Motor neuron (in vitro differentiated cells): ENCODE data around the gene KLHL29. TPM values are rescaled to one million over a fixed set of nuclear protein-coding genes. Genes with fewer than 3 reads are reported as not detected.

ENCODE experiments used
- ATAC-seq, 8 experiments: fragments of 200-7000 bp; cut with Tn5 transposase; replicated peaks in 6 of 8; 2 replicates each; pipeline ENCODE4 v1.8.0; 2021; ENCODE audit warnings: mild to moderate bottlenecking in 8 of 8, moderate library complexity in 8 of 8
- H3K27ac ChIP-seq, 2 donors: fragments of 250-450 bp; sonication (Bioruptor Pico); 2 replicates each; pipeline ENCODE4 v1.9.0; 2021; ENCODE audit warnings: antibody characterized with exemption in 2 of 2, mild to moderate bottlenecking in 2 of 2, moderate library complexity in 1 of 2
- H3K4me1 ChIP-seq, 2 donors: fragments of 250-450 bp; sonication (Bioruptor Pico); replicated peaks in 1 of 2; 2 replicates each; pipeline ENCODE4 v1.6.1; 2021; ENCODE audit warnings: antibody characterized with exemption in 2 of 2, mild to moderate bottlenecking in 2 of 2, moderate library complexity in 1 of 2
- H3K4me3 ChIP-seq, 5 donors: fragments of 250-450 bp; sonication (Bioruptor Pico); 2 replicates each; pipeline ENCODE4 v1.9.0; 2021; ENCODE audit warnings: antibody characterized with exemption in 5 of 5, mild to moderate bottlenecking in 5 of 5, moderate library complexity in 4 of 5
- WGBS, 10 experiments: fragments of 450-650 bp; shearing (Covaris generic); methylation state at CpG; one replicate each; pipeline ENCODE4 v1.0.0; 2022; 5-methylcytosine and 5-hydroxymethylcytosine counted together
- in situ Hi-C, 9 experiments: fragments of 400-800 bp; cut with MboI; loops; one replicate each; pipeline ENCODE4 v1.15.0; 2021; ENCODE audit warnings: low sequenced_read_pairs in 9 of 9, low pct_unique_long_range_greater_than_20kb in 2 of 9; ENCODE audit not compliant: unreplicated experiment in 9 of 9
- total RNA-seq, 8 experiments: library from RNA; unstranded; fragments of 300-600 nt; gene quantifications; 2 replicates each; pipeline versions ENCODE4 v1.2.3 to v1.2.4, GENCODE V29; 2022

KLHL29 gene
- total RNA-seq, 8 experiments from 2014 or later, result 4.1 to 58.7 (median 5.4) TPM

- ATAC-seq, result peak in 5 of 8 experiments; percentile 7 to 44 (median 25)
- 80 to 100% (median 83%) methylated on average over 1 to 11 of the region's 19 CpGs; no CpG with 5 or more reads in 2 of the 10 experiments for WGBS, 10 experiments
- Histone ChIP-seq H3K4me3 (no peak overlapping the region), H3K4me1 (peaks cover 72 to 74% of the 10 kb centered on the region in 2 donors), H3K27ac (peak overlapping the region in 1 of 2 donors; percentile 8)
- in situ Hi-C loops, result no loop called here
These were observed 104.7 kb downstream of the KLHL29 start for GRCh38 chr2:23489471-23490322.

GRCh38 chr2:23491591-23492336, 106.8 kb downstream of the KLHL29 start:
- H3K4me3 ChIP-seq, result no peak overlapping the region
- in situ Hi-C loops, result no loop called here
- no peak for ATAC-seq
- WGBS, 10 experiments, result 80 to 100% (median 99%) methylated on average over 1 to 8 of the region's 12 CpGs; no CpG with 5 or more reads in 4 of the 10 experiments
- H3K27ac ChIP-seq, result peak overlapping the region in 1 of 2 donors; percentile 78
- peaks cover 52 to 54% of the 10 kb centered on the region in 2 donors for H3K4me1 ChIP-seq

GRCh38 chr2:23492337-23492675, 107.3 kb downstream of the KLHL29 start:
- WGBS, 10 experiments, result 67 to 100% (median 100%) methylated on average over 1 to 2 of the region's 5 CpGs; no CpG with 5 or more reads in 5 of the 10 experiments
- no peak overlapping the region for H3K4me3 ChIP-seq
- ATAC-seq, result no peak
- H3K27ac ChIP-seq, result peak overlapping the region in 1 of 2 donors; percentile 78
- peaks cover 47 to 48% of the 10 kb centered on the region in 2 donors for H3K4me1 ChIP-seq
- in situ Hi-C loops, result no loop called here

- Histone ChIP-seq H3K27ac (peak overlapping the region; percentile 25 to 78), H3K4me1 (peaks cover 44 to 45% of the 10 kb centered on the region in 2 donors), H3K4me3 (no peak overlapping the region)
- WGBS, 10 experiments, result 26 to 100% (median 64%) methylated on average over 1 to 7 of the region's 7 CpGs; no CpG with 5 or more reads in 1 of the 10 experiments
- ATAC-seq, result peak in 6 of 8 experiments; percentile 19 to 97 (median 94)
- in situ Hi-C loops, result no loop called here
These were observed 107.9 kb downstream of the KLHL29 start for GRCh38 chr2:23492921-23493320.

- no peak overlapping the region for H3K4me3 ChIP-seq
- in situ Hi-C loops, result no loop called here
- H3K27ac ChIP-seq, result no peak overlapping the region
- 50 to 93% (median 76%) methylated on average over 2 to 4 of the region's 4 CpGs for WGBS, 10 experiments
- H3K4me1 ChIP-seq, result peaks cover 42 to 43% of the 10 kb centered on the region in 2 donors
- no peak for ATAC-seq
These were observed 108.9 kb downstream of the KLHL29 start for GRCh38 chr2:23493846-23494245.

- Histone ChIP-seq H3K4me3 (no peak overlapping the region), H3K4me1 (peaks cover 37 to 38% of the 10 kb centered on the region in 2 donors), H3K27ac (no peak overlapping the region)
- no peak for ATAC-seq
- 50 to 100% (median 69%) methylated on average over 2 to 8 of the region's 8 CpGs; no CpG with 5 or more reads in 1 of the 10 experiments for WGBS, 10 experiments
- in situ Hi-C loops, result no loop called here
These were observed 109.3 kb downstream of the KLHL29 start for GRCh38 chr2:23494286-23494685.

- WGBS, 10 experiments, result 53 to 100% (median 85%) methylated on average over 1 to 9 of the region's 19 CpGs; no CpG with 5 or more reads in 3 of the 10 experiments
- in situ Hi-C loops, result no loop called here
- H3K4me1 ChIP-seq, result peaks cover 26 to 27% of the 10 kb centered on the region in 2 donors
- no peak overlapping the region for H3K4me3 ChIP-seq
- H3K27ac ChIP-seq, result no peak overlapping the region
- ATAC-seq, result no peak
These were observed 110.7 kb downstream of the KLHL29 start for GRCh38 chr2:23495661-23496114.

- H3K4me1 ChIP-seq, result peaks cover 24 to 27% of the 10 kb centered on the region in 2 donors
- no peak overlapping the region for H3K27ac ChIP-seq
- H3K4me3 ChIP-seq, result no peak overlapping the region
- no peak for ATAC-seq
- in situ Hi-C loops, result no loop called here
- WGBS, 10 experiments, result 60 to 100% (median 77%) methylated on average over 1 to 3 of the region's 5 CpGs; no CpG with 5 or more reads in 6 of the 10 experiments
These were observed 111.5 kb downstream of the KLHL29 start for GRCh38 chr2:23496456-23496855.

- H3K4me3 ChIP-seq, result no peak overlapping the region
- no peak overlapping the region for H3K27ac ChIP-seq
- ATAC-seq, result no peak
- in situ Hi-C loops, result no loop called here
- 18 to 78% (median 59%) methylated on average over 1 to 6 of the region's 7 CpGs; no CpG with 5 or more reads in 2 of the 10 experiments for WGBS, 10 experiments
- H3K4me1 ChIP-seq, result peaks cover 23 to 34% of the 10 kb centered on the region in 2 donors
These were observed 112.1 kb downstream of the KLHL29 start for GRCh38 chr2:23497063-23497462.

- no peak for ATAC-seq
- in situ Hi-C loops, result no loop called here
- Histone ChIP-seq H3K4me3 (no peak overlapping the region), H3K27ac (no peak overlapping the region), H3K4me1 (peaks cover 23 to 34% of the 10 kb centered on the region in 2 donors)
- 58 to 83% (median 69%) methylated on average over 1 to 3 of the region's 6 CpGs; no CpG with 5 or more reads in 6 of the 10 experiments for WGBS, 10 experiments
These were observed 112.6 kb downstream of the KLHL29 start for GRCh38 chr2:23497536-23497935.

- Histone ChIP-seq H3K4me1 (peaks cover 27 to 34% of the 10 kb centered on the region in 2 donors), H3K27ac (no peak overlapping the region), H3K4me3 (no peak overlapping the region)
- no peak for ATAC-seq
- 27 to 100% (median 84%) methylated on average over 1 to 7 of the region's 7 CpGs; no CpG with 5 or more reads in 1 of the 10 experiments for WGBS, 10 experiments
- in situ Hi-C loops, result no loop called here
These were observed 114.0 kb downstream of the KLHL29 start for GRCh38 chr2:23498943-23499342.

- Histone ChIP-seq H3K4me3 (no peak overlapping the region), H3K4me1 (peaks cover 25 to 31% of the 10 kb centered on the region in 2 donors), H3K27ac (no peak overlapping the region)
- in situ Hi-C loops, result no loop called here
- no peak for ATAC-seq
- 80 to 100% (median 96%) methylated on average over 1 to 6 of the region's 8 CpGs; no CpG with 5 or more reads in 2 of the 10 experiments for WGBS, 10 experiments
These were observed 114.5 kb downstream of the KLHL29 start for GRCh38 chr2:23499439-23499838.

- peaks cover 25 to 28% of the 10 kb centered on the region in 2 donors for H3K4me1 ChIP-seq
These were observed 115.9 kb downstream of the KLHL29 start for GRCh38 chr2:23500836-23501235.

More at GRCh38 chr2:23500836-23501235, 115.9 kb downstream of the KLHL29 start:
- Histone ChIP-seq H3K4me3 (no peak overlapping the region), H3K27ac (no peak overlapping the region)
- ATAC-seq, result no peak
- in situ Hi-C loops, result no loop called here
- WGBS, 10 experiments, result 72 to 96% (median 89%) methylated on average over 1 to 10 of the region's 12 CpGs; no CpG with 5 or more reads in 1 of the 10 experiments
